HepG2 (cell line): ENCODE data around the gene RFC2.

ENCODE experiments used
- ATF7 ChIP-seq, 2 experiments: fragments of 450-650 bp in 1 of 2; sonication (generic) in 1 of 2; formaldehyde crosslinking in 1 of 2; IDR thresholded peaks; 2 replicates each; pipeline versions ENCODE4 v1.4.0 to v1.6.1; 2016 to 2020; ENCODE audit warnings: antibody characterized with exemption in 1 of 2, mild to moderate bottlenecking in 1 of 2, missing genetic modification reagents in 1 of 2
- HMG20A ChIP-seq: IDR thresholded peaks from 2 replicates; pipeline ENCODE4 v1.6.1; 2016; ENCODE audit warnings: borderline replicate concordance
- IKZF1 ChIP-seq: fragments of 450-650 bp; IDR thresholded peaks from 2 replicates; pipeline ENCODE4 v1.7.1; 2016
- KLF16 ChIP-seq, 2 experiments: sonication (generic) in 1 of 2; formaldehyde crosslinking in 1 of 2; IDR thresholded peaks; 2 replicates each; pipeline versions ENCODE4 v1.6.1 to v1.8.0; 2016 to 2023; ENCODE audit warnings: missing genetic modification reagents in 2 of 2, missing compliant biosample characterization in 1 of 2
- RAD21 ChIP-seq: fragments of 450-650 bp; formaldehyde crosslinking; IDR thresholded peaks from 2 replicates; pipeline ENCODE4 v1.5.0; 2020; ENCODE audit warnings: mild to moderate bottlenecking
- RNF2 ChIP-seq: fragments of 450-650 bp; conservative IDR thresholded peaks from 2 replicates; pipeline ENCODE4 v1.6.1; 2016; ENCODE audit warnings: low read depth
- ZBTB8A ChIP-seq: sonication (generic); formaldehyde crosslinking; IDR thresholded peaks from 2 replicates; pipeline ENCODE4 v1.4.0; 2020; ENCODE audit warnings: mild to moderate bottlenecking, low read depth, missing genetic modification reagents, borderline replicate concordance
- ZNF468 ChIP-seq: sonication (generic); formaldehyde crosslinking; IDR thresholded peaks from 2 replicates; pipeline ENCODE4 v1.8.0; 2022; ENCODE audit warnings: mild to moderate bottlenecking, moderate library complexity, missing genetic modification reagents
- ZNF512 ChIP-seq: sonication (generic); formaldehyde crosslinking; IDR thresholded peaks from 2 replicates; pipeline ENCODE4 v1.4.0; 2020; ENCODE audit warnings: mild to moderate bottlenecking, missing genetic modification reagents
- ZNF704 ChIP-seq: sonication (generic); formaldehyde crosslinking; IDR thresholded peaks from 2 replicates; pipeline ENCODE4 v1.8.1; 2023; ENCODE audit warnings: mild to moderate bottlenecking, inconsistent platforms, moderate library complexity, missing genetic modification reagents, borderline replicate concordance

GRCh38 chr7:74183142-74183541 lies 71.1 kb downstream of the RFC2 start:
- TF ChIP-seq ZBTB8A (CRISPR knock-in tag) (no peak), HMG20A (CRISPR knock-in tag) (no peak), IKZF1 (no peak), KLF16 (CRISPR knock-in tag; IDR thresholded peaks at IDR 0.05) (no peak), ZNF512 (CRISPR knock-in tag) (no peak), RAD21 (CRISPR knock-in tag) (no peak), ZNF704 (CRISPR knock-in tag) (no peak), ATF7 (IDR thresholded peaks at IDR 0.05) (no peak), ATF7 (CRISPR knock-in tag; IDR thresholded peaks at IDR 0.05) (no peak), ZNF468 (no peak), RNF2 (no peak)
